Measurements from ENCODE around the gene KCNJ5. TPM values are rescaled to one million over a fixed set of nuclear protein-coding genes. Genes with fewer than 3 reads are reported as not detected.

Gene KCNJ5
- total RNA-seq, 4 donors from 2014 or later = 0.26 to 0.36 TPM; not detected in 2

DNA sequence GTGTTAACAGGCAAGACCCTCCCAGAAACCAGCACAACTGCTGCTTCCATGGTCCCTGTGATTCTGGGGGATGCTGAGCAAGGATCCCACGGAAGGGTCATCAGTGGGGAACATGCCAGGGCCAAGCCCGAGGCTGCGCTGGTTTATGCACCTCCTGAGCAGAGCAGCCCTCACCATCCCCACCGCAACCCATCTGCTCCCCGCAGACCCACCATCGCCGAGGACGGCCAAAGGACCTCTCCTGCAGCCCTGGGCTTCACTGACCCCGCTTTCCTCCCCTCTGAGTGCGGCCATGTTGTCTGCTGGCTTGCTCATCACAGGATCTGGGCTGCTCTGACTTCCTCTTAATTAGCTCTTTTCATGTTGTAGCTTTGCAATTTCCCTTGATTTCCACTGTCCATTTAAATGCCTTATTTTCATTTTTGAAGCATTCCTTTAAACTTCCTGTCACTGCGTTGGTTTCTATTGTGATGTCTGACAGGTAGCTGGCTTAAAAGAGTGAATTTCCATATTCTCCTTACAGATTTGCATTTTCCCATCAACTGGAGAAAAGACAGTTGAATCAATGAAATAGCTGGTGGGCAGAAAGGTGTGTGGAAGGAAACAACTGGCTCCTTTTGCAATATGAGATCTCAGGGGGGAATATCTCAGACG, 36.7 kb downstream of the KCNJ5 start:
- Histone ChIP-seq H3K27ac (no peak overlapping the region), H3K4me3 (no peak overlapping the region), H3K36me3 (no peaks in the 10 kb centered on the region), H3K9me3 (no peaks in the 10 kb centered on the region), H3K27me3 (no peaks in the 10 kb centered on the region), H3K4me1 (peaks cover 4% of the 10 kb centered on the region)
- DNase-seq (ENCODE audit: low spot score in 2 of 2) = no peak
- no peak for TF ChIP-seq POLR2A (IDR thresholded peaks at IDR 0.05)
- TF ChIP-seq POLR2AphosphoS5 (IDR thresholded peaks at IDR 0.05) = no peak
- TF ChIP-seq, protein P1, sequence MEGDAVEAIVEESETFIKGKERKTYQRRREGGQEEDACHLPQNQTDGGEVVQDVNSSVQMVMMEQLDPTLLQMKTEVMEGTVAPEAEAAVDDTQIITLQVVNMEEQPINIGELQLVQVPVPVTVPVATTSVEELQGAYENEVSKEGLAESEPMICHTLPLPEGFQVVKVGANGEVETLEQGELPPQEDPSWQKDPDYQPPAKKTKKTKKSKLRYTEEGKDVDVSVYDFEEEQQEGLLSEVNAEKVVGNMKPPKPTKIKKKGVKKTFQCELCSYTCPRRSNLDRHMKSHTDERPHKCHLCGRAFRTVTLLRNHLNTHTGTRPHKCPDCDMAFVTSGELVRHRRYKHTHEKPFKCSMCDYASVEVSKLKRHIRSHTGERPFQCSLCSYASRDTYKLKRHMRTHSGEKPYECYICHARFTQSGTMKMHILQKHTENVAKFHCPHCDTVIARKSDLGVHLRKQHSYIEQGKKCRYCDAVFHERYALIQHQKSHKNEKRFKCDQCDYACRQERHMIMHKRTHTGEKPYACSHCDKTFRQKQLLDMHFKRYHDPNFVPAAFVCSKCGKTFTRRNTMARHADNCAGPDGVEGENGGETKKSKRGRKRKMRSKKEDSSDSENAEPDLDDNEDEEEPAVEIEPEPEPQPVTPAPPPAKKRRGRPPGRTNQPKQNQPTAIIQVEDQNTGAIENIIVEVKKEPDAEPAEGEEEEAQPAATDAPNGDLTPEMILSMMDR (IDR thresholded peaks at IDR 0.05) = no peak
- TF ChIP-seq EP300 (IDR thresholded peaks at IDR 0.05) = no peak
- 85% methylated on average over 12 of the region's 12 CpGs for WGBS

DNA sequence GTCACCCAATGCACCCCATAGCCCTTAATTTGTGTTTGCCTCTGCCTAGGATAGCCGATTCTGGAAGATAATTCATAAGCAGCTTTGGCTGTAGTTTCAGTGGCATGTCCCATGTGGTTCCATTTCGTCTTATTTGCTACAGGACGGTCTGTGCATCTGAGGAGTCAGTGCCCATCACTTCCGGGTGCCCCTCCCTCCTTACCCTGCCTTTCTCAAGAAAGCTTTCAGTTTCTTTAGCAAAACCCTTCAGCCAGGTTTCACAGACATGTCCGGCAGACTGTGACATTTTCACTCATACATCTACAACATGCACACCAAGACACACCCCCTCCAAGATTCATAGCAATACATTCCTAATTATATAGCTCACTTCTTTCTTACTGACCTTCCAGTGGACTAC, 37.2 kb downstream of the KCNJ5 start:
- no peak overlapping the region for H3K4me3 ChIP-seq
- no peaks in the 10 kb centered on the region for H3K9me3 ChIP-seq
- H3K4me1 ChIP-seq = peaks cover 4% of the 10 kb centered on the region
- 54% methylated on average over 5 of the region's 5 CpGs for WGBS
- no peak overlapping the region for H3K27ac ChIP-seq
- TF ChIP-seq POLR2AphosphoS5 (IDR thresholded peaks at IDR 0.05) = no peak
- TF ChIP-seq, protein P1 (IDR thresholded peaks at IDR 0.05) = no peak
- DNase-seq (ENCODE audit: low spot score in 2 of 2) = no peak
- no peaks in the 10 kb centered on the region for H3K36me3 ChIP-seq
- H3K27me3 ChIP-seq = no peaks in the 10 kb centered on the region

DNA sequence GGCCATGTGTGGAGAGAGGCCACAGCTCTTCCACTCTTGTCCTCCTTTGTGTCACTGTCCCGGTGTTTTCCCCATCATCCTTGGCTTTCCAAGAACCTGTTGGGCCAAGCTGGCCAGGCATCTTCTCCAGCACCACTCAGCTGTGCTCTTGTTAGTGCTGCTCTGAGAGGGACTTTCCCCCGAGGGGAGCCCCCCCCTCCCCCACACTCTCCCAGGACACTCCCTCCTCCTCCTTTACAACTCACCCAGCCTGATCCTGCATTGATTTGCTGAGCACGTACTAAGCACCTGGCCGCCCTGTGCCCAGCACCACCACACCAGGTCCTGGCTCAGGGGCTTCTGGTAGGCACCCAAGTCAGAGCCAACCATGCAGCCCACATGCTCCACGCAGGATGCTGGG, 38.3 kb downstream of the KCNJ5 start:
- Histone ChIP-seq H3K36me3 (no peaks in the 10 kb centered on the region), H3K27ac (no peak overlapping the region), H3K4me1 (peaks cover 4% of the 10 kb centered on the region), H3K9me3 (no peaks in the 10 kb centered on the region), H3K27me3 (no peaks in the 10 kb centered on the region), H3K4me3 (no peak overlapping the region)
- WGBS = 60% methylated on average over 5 of the region's 5 CpGs
- TF ChIP-seq POLR2AphosphoS5 (IDR thresholded peaks at IDR 0.05) (no peak), EP300 (IDR thresholded peaks at IDR 0.05) (no peak), POLR2A (IDR thresholded peaks at IDR 0.05) (no peak)
- no peak for DNase-seq (ENCODE audit: low spot score in 2 of 2)

DNA sequence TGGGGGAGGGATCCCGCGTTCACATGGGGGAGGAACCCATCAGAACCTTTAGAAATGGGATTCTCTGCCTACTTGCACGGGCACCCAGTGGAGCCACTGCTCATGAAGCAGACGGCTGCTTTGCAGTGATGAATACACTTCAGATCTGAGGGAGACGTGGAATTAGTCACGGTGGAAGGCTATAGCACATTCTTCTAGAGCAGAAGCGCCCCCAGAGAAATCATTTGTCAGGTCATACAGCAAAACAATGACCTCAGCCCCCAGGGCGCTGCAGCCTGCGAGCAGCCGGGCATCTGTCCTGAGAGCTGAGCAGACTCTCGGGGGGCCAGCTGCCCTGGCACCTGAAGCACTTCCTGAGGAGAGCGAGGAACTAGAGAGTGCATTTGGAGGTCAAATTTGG, 38.8 kb downstream of the KCNJ5 start:
- Histone ChIP-seq H3K36me3 (no peaks in the 10 kb centered on the region), H3K4me1 (peaks cover 4% of the 10 kb centered on the region), H3K9me3 (no peaks in the 10 kb centered on the region), H3K27ac (no peak overlapping the region), H3K27me3 (no peaks in the 10 kb centered on the region), H3K4me3 (no peak overlapping the region)
- WGBS = 80% methylated on average over 5 of the region's 12 CpGs
- DNase-seq (ENCODE audit: low spot score in 2 of 2) = no peak
- TF ChIP-seq, protein P1 (IDR thresholded peaks at IDR 0.05) = no peak
- TF ChIP-seq EP300 (IDR thresholded peaks at IDR 0.05) (no peak), POLR2A (IDR thresholded peaks at IDR 0.05) (no peak)

DNA sequence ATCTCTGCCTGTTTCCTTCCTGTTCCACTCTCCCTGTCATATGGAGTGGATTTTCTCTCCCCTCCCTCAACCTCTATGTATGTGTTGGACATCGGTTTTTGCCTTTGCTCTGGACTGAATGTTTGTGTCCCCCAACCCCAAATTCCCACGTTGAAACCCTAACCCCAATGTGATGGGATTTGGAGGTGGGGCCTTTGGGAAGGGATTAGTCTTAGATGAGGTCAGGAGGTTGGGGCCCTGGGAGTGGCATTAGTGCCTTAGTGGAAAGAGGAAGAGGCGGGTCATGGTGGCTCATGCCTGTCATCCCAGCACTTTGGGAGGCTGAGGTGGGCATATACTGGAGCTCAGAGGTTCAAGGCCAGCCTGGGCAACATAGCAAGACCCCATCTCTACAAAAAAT, 39.9 kb downstream of the KCNJ5 start:
- Histone ChIP-seq H3K27me3 (no peaks in the 10 kb centered on the region), H3K9me3 (no peaks in the 10 kb centered on the region), H3K27ac (no peak overlapping the region), H3K36me3 (no peaks in the 10 kb centered on the region), H3K4me1 (peaks cover 4% of the 10 kb centered on the region), H3K4me3 (no peak overlapping the region)
- no peak for DNase-seq (ENCODE audit: low spot score in 2 of 2)
- WGBS = 83% methylated on average over 3 of the region's 3 CpGs
- TF ChIP-seq, protein P1 (IDR thresholded peaks at IDR 0.05) = no peak
- no peak for TF ChIP-seq POLR2AphosphoS5 (IDR thresholded peaks at IDR 0.05)
- TF ChIP-seq EP300 (IDR thresholded peaks at IDR 0.05) = no peak
- no peak for TF ChIP-seq POLR2A (IDR thresholded peaks at IDR 0.05)

DNA sequence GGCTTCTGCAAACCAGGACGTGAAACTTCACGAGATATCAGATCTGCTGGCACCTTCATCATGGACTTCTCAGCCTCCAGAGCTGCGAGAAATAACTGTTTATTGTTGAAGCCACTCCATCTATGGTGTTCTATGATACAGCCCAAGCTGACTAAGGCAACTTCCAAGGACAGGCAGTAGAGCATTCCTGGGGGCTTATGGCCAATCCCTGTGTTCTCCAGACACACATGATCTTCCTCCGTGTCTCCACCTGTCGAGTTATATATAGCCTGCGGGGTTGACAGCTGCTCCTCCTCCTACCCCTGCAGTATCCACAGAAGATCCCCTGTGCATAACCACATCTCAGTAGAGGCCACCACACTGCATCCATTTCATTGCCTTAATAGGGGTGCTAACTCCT, 40.5 kb downstream of the KCNJ5 start:
- H3K27ac ChIP-seq = no peak overlapping the region
- H3K9me3 ChIP-seq = no peaks in the 10 kb centered on the region
- 59% methylated on average over 6 of the region's 6 CpGs for WGBS
- no peaks in the 10 kb centered on the region for H3K27me3 ChIP-seq
- H3K4me3 ChIP-seq = no peak overlapping the region
- H3K36me3 ChIP-seq = no peaks in the 10 kb centered on the region
- TF ChIP-seq POLR2A (IDR thresholded peaks at IDR 0.05) (no peak), POLR2AphosphoS5 (IDR thresholded peaks at IDR 0.05) (no peak), EP300 (IDR thresholded peaks at IDR 0.05) (no peak)
- TF ChIP-seq, protein P1 (IDR thresholded peaks at IDR 0.05) = no peak
- no peak for DNase-seq (ENCODE audit: low spot score in 2 of 2)
- H3K4me1 ChIP-seq = peaks cover 4% of the 10 kb centered on the region
